GM23338 (cell line): Measurements from ENCODE around the gene ZYG11A.

Experiments used
- CREB1 ChIP-seq: fragments of 250-450 bp; sonication (Bioruptor Pico); IDR thresholded peaks from 2 replicates; pipeline ENCODE4 v1.5.0; 2020; ENCODE audit warnings: low read depth, mild to moderate bottlenecking, moderate library complexity
- CTCF ChIP-seq, 2 experiments: fragments of 200-600 bp in 1 of 2; sonication (generic) in 1 of 2; conservative IDR thresholded peaks; 2 replicates each; pipeline versions ENCODE4 v1.5.1 to v1.6.1; 2016 to 2017; ENCODE audit warnings: antibody characterized with exemption in 2 of 2, low read depth in 2 of 2, mild to moderate bottlenecking in 2 of 2, moderate library complexity in 1 of 2
- EZH2 ChIP-seq: fragments of 200-600 bp; sonication (generic); IDR thresholded peaks from one replicate; pipeline ENCODE4 v1.8.0; 2017; ENCODE audit warnings: antibody characterized with exemption, mild to moderate bottlenecking, low read depth; ENCODE audit not compliant: unreplicated experiment
- EZH2phosphoT487 ChIP-seq: fragments of 200-600 bp; sonication (generic); IDR thresholded peaks from one replicate; pipeline ENCODE4 v1.8.1; 2018; ENCODE audit warnings: antibody characterized with exemption; ENCODE audit not compliant: unreplicated experiment
- POLR2AphosphoS5 ChIP-seq: IDR thresholded peaks from 2 replicates; pipeline ENCODE4 v1.6.1; 2016; ENCODE audit warnings: antibody characterized with exemption, low read depth
- REST ChIP-seq: IDR thresholded peaks from one replicate; pipeline ENCODE4 v1.6.1; 2018; ENCODE audit warnings: antibody characterized with exemption; ENCODE audit not compliant: unreplicated experiment
- STAT1 ChIP-seq: IDR thresholded peaks from one replicate; pipeline ENCODE4 v1.6.1; 2016; ENCODE audit warnings: antibody characterized with exemption; ENCODE audit not compliant: unreplicated experiment

GRCh38 chr1:52919051-52919722 is 76.6 kb downstream of the ZYG11A start:
- no peak for TF ChIP-seq CTCF (conservative IDR thresholded peaks at IDR 0.05; ENCODE audit: low read depth in 2 of 2)
- no peak for TF ChIP-seq EZH2
- no peak for TF ChIP-seq STAT1
- TF ChIP-seq POLR2AphosphoS5 = no peak
- no peak for TF ChIP-seq CREB1
- TF ChIP-seq REST = no peak
- TF ChIP-seq EZH2phosphoT487 = no peak
